NK-92 (cell line): ENCODE measurements around the gene HIBCH.
"Not testable (repeated sequence)": the region's sequence is repeated elsewhere in the genome, so short reads cannot be mapped to it uniquely, and the experiment has no call there.

Source experiments
- DNase-seq: peaks from one replicate; lab custom pipeline; 2025; ENCODE audit not compliant: unreplicated experiment; lab: John Stamatoyannopoulos, UW

The HIBCH gene

GRCh38 chr2:190312635-190313025 lies 7.0 kb downstream of the HIBCH start:
- DNase-seq, result not testable (repeated sequence)

GRCh38 chr2:190311893-190312634 lies 7.6 kb downstream of the HIBCH start:
- no peak for DNase-seq

GRCh38 chr2:190308031-190308430 lies 11.6 kb downstream of the HIBCH start:
- no peak for DNase-seq

- no peak for DNase-seq
Observed at GRCh38 chr2:190304404-190304803, 15.2 kb downstream of the HIBCH start.

- DNase-seq, result no peak
Observed at GRCh38 chr2:190303647-190304046, 16.0 kb downstream of the HIBCH start.

- no peak for DNase-seq
Observed at GRCh38 chr2:190302052-190302451, 17.6 kb downstream of the HIBCH start.

- no peak for DNase-seq
Observed at GRCh38 chr2:190301032-190301431, 18.6 kb downstream of the HIBCH start.

- DNase-seq, result not testable (repeated sequence)
Observed at GRCh38 chr2:190297880-190298279, 21.7 kb downstream of the HIBCH start.

- DNase-seq, result no peak
Observed at GRCh38 chr2:190283783-190284182, 35.8 kb downstream of the HIBCH start.

GRCh38 chr2:190280565-190281350 lies 38.9 kb downstream of the HIBCH start:
- DNase-seq, result no peak

- not testable (repeated sequence) for DNase-seq
Observed at GRCh38 chr2:190279256-190280134, 40.1 kb downstream of the HIBCH start.

GRCh38 chr2:190277234-190278112 lies 42.2 kb downstream of the HIBCH start:
- no peak for DNase-seq

- DNase-seq, result no peak
Observed at GRCh38 chr2:190272457-190272842, 47.2 kb downstream of the HIBCH start.

GRCh38 chr2:190271783-190272456 lies 47.7 kb downstream of the HIBCH start:
- DNase-seq, result no peak

GRCh38 chr2:190270298-190270697 lies 49.3 kb downstream of the HIBCH start:
- no peak for DNase-seq

GRCh38 chr2:190269699-190270098 lies 49.9 kb downstream of the HIBCH start:
- not testable (repeated sequence) for DNase-seq

- no peak for DNase-seq
Observed at GRCh38 chr2:190267302-190267701, 52.3 kb downstream of the HIBCH start.

- no peak for DNase-seq
Observed at GRCh38 chr2:190266314-190266713, 53.3 kb downstream of the HIBCH start.

- no peak for DNase-seq
Observed at GRCh38 chr2:190261851-190262250, 57.8 kb downstream of the HIBCH start.

- DNase-seq, result no peak
Observed at GRCh38 chr2:190256087-190256486, 63.5 kb downstream of the HIBCH start.
